SK-N-SH (cell line): ENCODE data around the gene CLEC17A.

Experiments
- ELF1 ChIP-seq: IDR thresholded peaks from 2 replicates; pipeline ENCODE4 v1.4.0; 2012
- EP300 ChIP-seq, 2 experiments: IDR thresholded peaks; 2 replicates each; pipeline versions ENCODE4 v1.4.0 to v1.6.1; 2012; ENCODE audit warnings: borderline replicate concordance in 1 of 2, low read depth in 1 of 2, low read length in 1 of 2
- FOXM1 ChIP-seq: IDR thresholded peaks from 2 replicates; pipeline ENCODE4 v1.4.0; 2012; ENCODE audit warnings: low read depth, mild to moderate bottlenecking
- JUND ChIP-seq: IDR thresholded peaks from 2 replicates; pipeline ENCODE4 v1.4.0; 2012
- MEF2A ChIP-seq: IDR thresholded peaks from 2 replicates; pipeline ENCODE4 v1.4.0; 2012; ENCODE audit warnings: low read depth, borderline replicate concordance
- NFIC ChIP-seq: IDR thresholded peaks from 2 replicates; pipeline ENCODE4 v1.4.0; 2012; ENCODE audit warnings: borderline replicate concordance
- RCOR1 ChIP-seq: fragments of 150-350 bp; IDR thresholded peaks from 2 replicates; pipeline ENCODE4 v1.6.1; 2017; ENCODE audit warnings: antibody characterized with exemption, low read length
- RFX5 ChIP-seq: IDR thresholded peaks from 2 replicates; pipeline ENCODE4 v1.6.1; 2012; ENCODE audit warnings: mild to moderate bottlenecking, improper control_type of control experiment, low read length
- SIN3A ChIP-seq: IDR thresholded peaks from 2 replicates; pipeline ENCODE4 v1.6.1; 2012; ENCODE audit warnings: low read depth, mild to moderate bottlenecking, low read length, moderate library complexity, borderline replicate concordance
- TCF12 ChIP-seq: IDR thresholded peaks from 2 replicates; pipeline ENCODE4 v1.4.0; 2012
- TF ChIP-seq, protein P1 (sequence below): fragments of 200-600 bp; sonication (generic); IDR thresholded peaks from 2 replicates; pipeline ENCODE4 v1.6.1; 2017; ENCODE audit warnings: antibody characterized with exemption, mild to moderate bottlenecking, moderate library complexity
- TF ChIP-seq, protein P2 (sequence below): IDR thresholded peaks from 2 replicates; pipeline ENCODE4 v1.6.1; 2012; ENCODE audit warnings: mild to moderate bottlenecking, low read depth, low read length, moderate library complexity
- TF ChIP-seq, protein P3 (sequence below): fragments of 150-350 bp; IDR thresholded peaks from 2 replicates; pipeline ENCODE4 v1.6.1; 2017; ENCODE audit warnings: antibody characterized with exemption, low read length, low read depth, borderline replicate concordance

DNA sequence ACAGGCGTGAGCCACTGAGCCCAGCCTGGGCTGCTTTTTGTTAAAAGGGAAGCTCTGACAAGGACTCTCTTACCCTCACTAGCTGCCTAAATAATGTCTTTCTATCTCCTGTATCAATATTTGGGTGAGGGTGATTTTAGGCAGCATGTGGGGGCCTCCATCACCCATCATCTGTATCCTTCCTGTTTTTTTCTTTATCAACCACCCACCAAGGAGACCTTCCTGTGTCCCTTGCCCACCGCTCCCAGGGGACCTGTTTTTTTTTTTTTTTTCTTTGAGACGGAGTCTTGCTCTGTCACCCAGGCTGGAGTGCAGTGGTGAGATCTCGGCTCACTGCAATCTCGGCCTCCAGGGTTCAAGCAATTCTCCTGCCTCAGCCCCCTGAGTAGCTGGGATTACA lies 5.6 kb upstream of the CLEC17A start:
- TF ChIP-seq, protein P1, sequence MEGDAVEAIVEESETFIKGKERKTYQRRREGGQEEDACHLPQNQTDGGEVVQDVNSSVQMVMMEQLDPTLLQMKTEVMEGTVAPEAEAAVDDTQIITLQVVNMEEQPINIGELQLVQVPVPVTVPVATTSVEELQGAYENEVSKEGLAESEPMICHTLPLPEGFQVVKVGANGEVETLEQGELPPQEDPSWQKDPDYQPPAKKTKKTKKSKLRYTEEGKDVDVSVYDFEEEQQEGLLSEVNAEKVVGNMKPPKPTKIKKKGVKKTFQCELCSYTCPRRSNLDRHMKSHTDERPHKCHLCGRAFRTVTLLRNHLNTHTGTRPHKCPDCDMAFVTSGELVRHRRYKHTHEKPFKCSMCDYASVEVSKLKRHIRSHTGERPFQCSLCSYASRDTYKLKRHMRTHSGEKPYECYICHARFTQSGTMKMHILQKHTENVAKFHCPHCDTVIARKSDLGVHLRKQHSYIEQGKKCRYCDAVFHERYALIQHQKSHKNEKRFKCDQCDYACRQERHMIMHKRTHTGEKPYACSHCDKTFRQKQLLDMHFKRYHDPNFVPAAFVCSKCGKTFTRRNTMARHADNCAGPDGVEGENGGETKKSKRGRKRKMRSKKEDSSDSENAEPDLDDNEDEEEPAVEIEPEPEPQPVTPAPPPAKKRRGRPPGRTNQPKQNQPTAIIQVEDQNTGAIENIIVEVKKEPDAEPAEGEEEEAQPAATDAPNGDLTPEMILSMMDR, result no peak
- no peak for TF ChIP-seq RCOR1
- TF ChIP-seq RFX5, result no peak
- no peak for TF ChIP-seq TCF12
- TF ChIP-seq NFIC, result no peak
- TF ChIP-seq EP300 (IDR thresholded peaks at IDR 0.05; ENCODE audit: borderline replicate concordance in 1 of 2, low read depth in 1 of 2, low read length in 1 of 2), result no peak
- no peak for TF ChIP-seq SIN3A
- TF ChIP-seq MEF2A, result no peak
- no peak for TF ChIP-seq JUND
- TF ChIP-seq, protein P2, sequence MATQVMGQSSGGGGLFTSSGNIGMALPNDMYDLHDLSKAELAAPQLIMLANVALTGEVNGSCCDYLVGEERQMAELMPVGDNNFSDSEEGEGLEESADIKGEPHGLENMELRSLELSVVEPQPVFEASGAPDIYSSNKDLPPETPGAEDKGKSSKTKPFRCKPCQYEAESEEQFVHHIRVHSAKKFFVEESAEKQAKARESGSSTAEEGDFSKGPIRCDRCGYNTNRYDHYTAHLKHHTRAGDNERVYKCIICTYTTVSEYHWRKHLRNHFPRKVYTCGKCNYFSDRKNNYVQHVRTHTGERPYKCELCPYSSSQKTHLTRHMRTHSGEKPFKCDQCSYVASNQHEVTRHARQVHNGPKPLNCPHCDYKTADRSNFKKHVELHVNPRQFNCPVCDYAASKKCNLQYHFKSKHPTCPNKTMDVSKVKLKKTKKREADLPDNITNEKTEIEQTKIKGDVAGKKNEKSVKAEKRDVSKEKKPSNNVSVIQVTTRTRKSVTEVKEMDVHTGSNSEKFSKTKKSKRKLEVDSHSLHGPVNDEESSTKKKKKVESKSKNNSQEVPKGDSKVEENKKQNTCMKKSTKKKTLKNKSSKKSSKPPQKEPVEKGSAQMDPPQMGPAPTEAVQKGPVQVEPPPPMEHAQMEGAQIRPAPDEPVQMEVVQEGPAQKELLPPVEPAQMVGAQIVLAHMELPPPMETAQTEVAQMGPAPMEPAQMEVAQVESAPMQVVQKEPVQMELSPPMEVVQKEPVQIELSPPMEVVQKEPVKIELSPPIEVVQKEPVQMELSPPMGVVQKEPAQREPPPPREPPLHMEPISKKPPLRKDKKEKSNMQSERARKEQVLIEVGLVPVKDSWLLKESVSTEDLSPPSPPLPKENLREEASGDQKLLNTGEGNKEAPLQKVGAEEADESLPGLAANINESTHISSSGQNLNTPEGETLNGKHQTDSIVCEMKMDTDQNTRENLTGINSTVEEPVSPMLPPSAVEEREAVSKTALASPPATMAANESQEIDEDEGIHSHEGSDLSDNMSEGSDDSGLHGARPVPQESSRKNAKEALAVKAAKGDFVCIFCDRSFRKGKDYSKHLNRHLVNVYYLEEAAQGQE, result no peak
- TF ChIP-seq, protein P3, sequence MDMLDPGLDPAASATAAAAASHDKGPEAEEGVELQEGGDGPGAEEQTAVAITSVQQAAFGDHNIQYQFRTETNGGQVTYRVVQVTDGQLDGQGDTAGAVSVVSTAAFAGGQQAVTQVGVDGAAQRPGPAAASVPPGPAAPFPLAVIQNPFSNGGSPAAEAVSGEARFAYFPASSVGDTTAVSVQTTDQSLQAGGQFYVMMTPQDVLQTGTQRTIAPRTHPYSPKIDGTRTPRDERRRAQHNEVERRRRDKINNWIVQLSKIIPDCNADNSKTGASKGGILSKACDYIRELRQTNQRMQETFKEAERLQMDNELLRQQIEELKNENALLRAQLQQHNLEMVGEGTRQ, result no peak
- no peak for TF ChIP-seq ELF1
- no peak for TF ChIP-seq FOXM1
